Stimulated activated CD4-positive, alpha-beta T cell treated with anti-CD3 and anti-CD28 coated beads, TNF-alpha, amount 100 ng/mL, for 1 hour (primary cell): ENCODE data around the gene UNC5C.

Experiments
- DNase-seq, 3 donors: peaks; one replicate each; pipeline ENCODE4 v3.0.0-alpha.2; 2020; ENCODE audit warnings: low read depth in 3 of 3, low spot score in 1 of 3

UNC5C gene

GRCh38 chr4:95355021-95355420 lies 193.8 kb downstream of the UNC5C start:
- no peak for DNase-seq

DNA sequence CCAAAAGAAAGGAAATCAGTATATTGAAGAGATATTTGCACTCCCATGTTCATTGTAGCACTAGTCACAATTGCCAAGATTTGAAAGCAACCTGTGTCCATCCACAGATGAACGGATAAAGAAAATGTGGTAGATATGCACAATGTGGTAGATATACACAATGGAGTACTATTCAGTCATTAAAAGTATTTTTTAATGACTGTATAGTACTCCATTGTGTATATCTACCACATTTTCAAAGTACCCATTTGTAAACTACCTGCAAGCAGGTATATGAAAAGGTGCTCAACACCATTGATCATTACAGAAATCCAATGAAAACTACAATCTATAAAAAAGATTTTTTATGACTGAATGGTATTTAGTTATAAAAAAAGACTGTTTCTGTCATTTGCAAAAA lies 200.4 kb downstream of the UNC5C start:
- DNase-seq = no peak

DNA sequence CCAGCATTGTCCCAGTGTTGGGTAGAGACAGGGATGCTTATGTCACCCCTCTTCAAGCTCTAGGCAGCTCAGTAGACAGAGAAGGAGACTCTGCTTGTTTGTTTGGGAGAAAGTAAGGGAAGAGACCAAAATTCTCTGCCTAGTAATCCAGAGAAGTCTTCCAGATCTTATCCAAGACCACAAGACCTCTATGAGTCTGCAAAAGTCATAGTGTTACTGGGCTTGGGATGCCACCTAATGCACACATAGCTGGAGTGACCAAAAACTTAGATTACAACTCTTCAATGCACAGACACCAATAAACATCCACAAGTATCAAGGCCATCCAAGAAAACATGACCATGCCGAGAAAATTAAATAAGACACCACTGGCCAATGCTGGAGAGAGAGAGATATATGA lies 205.5 kb downstream of the UNC5C start:
- DNase-seq = no peak

GRCh38 chr4:95340191-95340590 lies 208.6 kb downstream of the UNC5C start:
- no peak for DNase-seq

DNA sequence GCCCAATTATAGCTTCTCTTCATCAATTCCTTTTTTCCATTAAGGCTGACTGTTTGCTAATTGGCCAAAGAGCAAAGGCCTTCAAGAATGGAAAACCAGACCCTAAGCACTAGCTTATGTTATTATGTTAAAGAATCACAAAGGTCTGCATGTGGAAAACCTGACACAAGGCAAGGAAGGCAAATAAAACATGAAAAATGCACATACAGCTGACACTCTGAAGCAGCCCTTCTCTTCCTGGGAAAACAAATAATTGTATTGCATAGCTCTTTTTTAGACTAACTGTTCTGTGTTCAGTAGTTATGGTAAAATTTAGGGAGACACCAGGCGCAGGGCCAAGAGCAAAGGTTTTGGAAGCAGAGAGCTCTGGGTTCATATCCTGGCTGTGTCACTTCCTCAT lies 223.1 kb downstream of the UNC5C start:
- DNase-seq = no peak

DNA sequence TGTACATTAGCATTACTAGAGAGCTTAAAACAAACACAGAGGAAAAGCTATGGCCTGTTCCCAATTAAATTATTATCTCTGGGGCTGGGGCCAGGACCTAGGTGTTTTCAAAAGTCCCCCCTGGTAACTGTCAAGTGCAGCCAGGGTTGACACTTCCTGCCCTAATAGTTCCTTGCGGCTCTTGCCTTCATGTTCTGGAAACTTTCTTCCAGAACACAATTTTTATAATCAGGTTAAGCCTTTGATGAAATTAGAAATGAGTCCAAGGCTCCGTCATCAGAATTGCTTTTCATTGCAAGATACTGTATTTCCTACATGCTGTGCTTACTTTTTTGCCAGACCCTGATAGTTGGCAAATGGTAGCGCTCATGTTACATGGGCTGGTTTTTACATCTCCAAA lies 229.6 kb downstream of the UNC5C start:
- no peak for DNase-seq

DNA sequence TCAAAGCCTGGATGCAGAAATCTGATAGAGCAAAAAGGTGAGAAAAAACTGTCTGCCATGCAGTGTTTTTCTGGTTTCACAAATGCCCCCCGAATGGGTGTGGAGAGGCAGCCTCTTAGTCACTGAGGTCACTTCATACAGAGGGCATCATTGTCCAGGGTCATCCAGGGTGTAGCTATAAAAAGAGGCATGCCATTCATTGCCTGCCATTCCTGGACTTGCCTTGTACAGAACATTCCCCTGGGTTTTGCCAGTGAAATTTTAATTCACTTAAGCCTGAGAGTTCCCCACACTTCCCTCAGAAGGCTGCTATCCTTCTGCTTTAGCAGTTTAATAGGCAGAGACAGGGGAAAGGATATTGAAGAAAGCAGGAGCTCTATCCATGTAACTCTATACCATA lies 230.3 kb downstream of the UNC5C start:
- DNase-seq = no peak

- DNase-seq = no peak
Measured at GRCh38 chr4:95318044-95318443, 230.7 kb downstream of the UNC5C start.

DNA sequence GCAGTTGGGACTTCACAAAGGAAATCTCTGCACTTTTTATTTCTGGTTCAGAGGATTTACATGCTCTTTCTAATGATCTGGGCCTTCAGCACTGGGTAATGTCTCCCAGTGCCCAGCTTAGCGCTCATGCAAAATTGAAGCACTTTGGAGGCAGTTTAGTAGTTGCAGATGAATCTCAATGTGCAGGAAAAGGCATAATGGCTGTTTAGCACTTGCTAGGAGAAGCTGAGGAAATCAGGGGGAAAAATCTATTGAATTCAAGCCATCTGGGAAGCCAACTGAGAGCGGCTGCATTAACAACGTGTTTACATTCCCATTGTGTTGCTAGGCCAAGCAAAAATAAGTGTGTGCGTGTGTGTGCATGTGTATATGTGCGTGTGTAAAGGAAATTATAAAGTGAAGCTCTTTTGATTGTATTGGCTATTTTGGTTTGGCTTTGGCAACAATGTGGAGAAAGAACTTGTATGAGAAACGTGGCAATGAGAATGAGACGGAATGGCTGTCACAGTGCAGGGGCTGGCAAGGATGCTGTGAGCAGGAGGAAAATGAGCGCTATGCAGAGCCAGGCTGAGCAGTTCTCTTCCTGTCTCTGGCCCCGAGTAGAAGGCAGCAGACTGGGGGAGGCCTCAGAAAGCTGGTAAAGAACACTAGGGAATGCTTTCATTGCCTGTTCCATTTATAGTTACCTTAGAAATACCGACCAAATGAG lies 231.5 kb downstream of the UNC5C start:
- no peak for DNase-seq

DNA sequence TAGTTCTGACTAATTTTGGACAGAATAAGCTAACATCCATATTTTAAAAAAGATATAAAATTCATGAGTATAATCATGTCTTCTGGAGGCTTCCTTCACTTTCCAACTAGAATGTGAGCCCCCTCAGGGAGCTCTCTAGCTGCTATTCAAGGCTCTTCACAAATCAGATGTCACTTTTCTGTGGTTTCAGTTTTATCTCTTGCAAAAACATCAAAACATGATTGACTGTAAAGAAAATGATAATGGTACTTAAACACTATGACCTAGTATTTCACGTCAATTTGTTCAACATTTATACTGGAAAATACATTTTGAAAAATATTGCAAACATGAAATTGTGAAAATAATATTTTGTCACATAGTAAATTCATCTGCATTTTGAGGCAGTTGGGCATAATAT lies 234.2 kb downstream of the UNC5C start:
- no peak for DNase-seq

DNA sequence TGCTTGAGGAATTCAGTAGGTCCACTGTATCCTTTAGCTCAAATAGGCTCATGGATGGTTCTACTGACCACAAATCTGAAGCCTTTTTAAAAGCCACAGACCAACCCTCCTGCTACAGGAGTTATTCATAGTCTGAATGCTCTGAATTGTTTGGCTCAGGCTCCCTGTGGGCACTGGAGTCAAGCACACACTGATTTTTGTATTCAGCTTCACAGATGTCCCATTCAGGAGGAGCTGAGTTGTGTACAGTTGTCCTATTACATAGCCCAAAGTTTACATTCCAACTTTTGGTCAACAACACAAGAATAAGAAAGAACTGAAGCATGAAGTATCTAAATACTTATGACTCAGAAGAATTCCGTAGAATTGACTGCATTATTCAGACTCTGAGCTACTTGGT lies 243.9 kb downstream of the UNC5C start:
- no peak for DNase-seq

GRCh38 chr4:95300304-95300703 lies 248.5 kb downstream of the UNC5C start:
- no peak for DNase-seq

DNA sequence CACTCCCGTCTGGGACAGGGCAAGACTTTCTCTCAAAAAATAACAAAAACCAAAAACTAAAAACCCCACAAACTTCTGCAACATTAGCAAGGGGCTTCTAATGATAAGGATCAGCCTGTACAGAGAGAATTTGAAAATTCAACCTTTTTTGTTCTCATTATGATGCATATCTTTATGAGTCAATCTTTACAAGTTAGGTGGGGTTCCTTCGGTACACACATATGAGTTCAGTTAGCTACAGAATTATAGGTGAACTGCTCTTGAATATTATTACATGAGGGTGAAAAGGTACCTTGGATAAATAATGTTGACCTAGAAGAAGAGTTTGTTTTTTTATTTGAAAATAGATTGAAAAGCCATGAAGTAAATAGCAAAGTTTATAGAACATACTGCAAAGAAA lies 252.7 kb downstream of the UNC5C start:
- DNase-seq = no peak

- DNase-seq = no peak
Measured at GRCh38 chr4:95295157-95295556, 253.6 kb downstream of the UNC5C start.

- no peak for DNase-seq
Measured at GRCh38 chr4:95294321-95294720, 254.5 kb downstream of the UNC5C start.

DNA sequence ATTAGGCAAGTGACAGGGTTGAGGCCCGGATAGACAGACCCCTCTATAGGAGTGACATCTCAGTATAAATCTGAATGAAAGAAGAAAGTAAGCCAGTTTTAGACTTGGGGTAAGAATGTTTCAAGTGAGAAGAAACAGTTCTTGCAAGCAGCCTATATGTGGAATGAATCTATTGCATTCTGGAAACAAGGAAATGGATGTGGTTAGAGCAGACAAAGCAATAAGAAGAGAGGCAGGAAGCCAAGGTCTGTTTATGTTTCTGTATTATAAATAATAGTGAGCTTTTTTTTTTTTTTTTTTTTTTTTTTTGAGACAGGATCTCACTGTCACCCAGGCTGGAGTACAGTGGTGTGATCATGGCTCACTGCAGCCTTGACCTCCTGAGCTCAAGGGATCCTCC lies 255.8 kb downstream of the UNC5C start:
- DNase-seq = no peak

DNA sequence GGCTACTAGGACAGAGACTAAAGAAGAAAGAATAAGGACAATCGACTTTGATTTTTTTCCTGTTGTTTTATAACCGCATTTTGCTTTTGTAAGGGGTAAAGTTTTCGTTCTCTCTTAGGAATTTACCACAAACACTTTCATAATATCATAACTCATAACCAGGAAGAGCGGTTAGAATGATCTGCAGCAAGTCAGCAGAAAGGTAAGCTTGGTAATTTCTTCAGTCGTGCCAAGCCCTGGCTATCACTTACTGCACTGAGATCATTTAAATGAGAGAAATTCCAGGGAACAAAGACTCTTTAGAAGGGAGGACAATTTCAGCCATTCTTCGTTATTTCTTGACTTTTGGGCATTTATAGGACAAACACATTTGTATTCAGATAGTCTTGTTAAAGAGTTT lies 258.1 kb downstream of the UNC5C start:
- no peak for DNase-seq

- no peak for DNase-seq
Measured at GRCh38 chr4:95289028-95289634, 259.6 kb downstream of the UNC5C start.

DNA sequence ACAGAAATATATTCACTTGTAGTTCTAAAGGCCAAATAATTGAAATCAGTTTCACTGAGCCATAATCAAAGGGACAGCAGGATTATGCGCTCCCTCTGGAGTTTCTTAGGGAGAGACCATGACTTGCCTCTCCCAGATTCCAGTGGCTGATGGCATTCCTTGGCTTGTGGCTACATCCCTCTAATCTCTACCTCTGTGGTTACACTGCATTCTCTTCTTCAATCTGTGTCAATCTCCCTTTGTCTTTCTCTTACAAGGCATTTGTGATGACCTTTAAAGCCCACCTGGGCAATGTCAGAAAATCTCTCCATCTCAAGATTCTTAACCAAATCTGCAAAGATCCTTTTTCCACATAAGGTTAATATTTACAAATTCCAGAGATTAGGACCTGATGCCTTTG lies 260.2 kb downstream of the UNC5C start:
- DNase-seq = no peak

DNA sequence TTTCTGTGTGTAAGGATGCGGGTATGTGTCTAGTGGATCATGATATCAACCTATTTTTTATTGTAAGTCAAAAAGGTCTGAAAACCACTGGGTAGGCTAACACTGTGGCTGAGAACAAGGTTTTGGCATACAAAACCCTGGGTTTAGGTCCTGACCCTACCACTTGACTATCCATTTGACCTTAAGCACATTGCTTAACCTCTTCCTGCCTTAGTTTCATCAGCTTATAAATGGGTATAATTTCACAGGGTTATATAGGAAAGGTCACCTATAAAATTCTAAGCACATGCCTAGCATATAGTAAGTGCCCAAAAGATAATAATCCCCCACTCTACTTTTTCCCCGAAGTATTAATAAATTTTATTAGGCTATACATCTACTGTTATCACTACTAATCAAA lies 263.0 kb downstream of the UNC5C start:
- no peak for DNase-seq

DNA sequence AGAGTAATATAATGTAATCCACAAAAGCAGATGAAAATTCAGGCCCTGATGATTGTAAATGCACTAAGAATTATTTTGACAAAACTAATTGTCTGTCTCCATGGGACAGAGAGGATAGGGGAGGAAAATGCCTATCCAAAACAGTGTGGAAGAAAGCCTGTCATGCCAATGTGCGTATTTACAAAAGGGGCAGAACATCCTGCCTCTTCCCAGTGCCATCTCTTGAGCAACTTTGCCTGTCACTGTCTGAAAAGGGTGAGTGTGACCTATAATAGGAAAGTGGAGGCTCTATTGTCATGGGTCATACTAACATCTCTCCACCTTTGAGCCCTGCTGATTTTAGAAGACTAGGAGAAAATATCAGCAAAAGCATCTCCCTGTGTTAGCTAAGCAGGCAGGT lies 264.1 kb downstream of the UNC5C start:
- DNase-seq = no peak

GRCh38 chr4:95283320-95283719 lies 265.5 kb downstream of the UNC5C start:
- DNase-seq = no peak

- DNase-seq = no peak
Measured at GRCh38 chr4:95272797-95273196, 276.0 kb downstream of the UNC5C start.
